RWPE1 (cell line): ENCODE measurements around the gene FXYD7.

ENCODE experiments used
- CTCF ChIA-PET: fragments of 350-600 bp; sonication (Branson Sonifier 250); formaldehyde crosslinking; extraction: SDS; loops from one replicate; lab custom pipeline; 2021; lab: Yijun Ruan, JAX
- POLR2A ChIA-PET: fragments of 400-600 bp; formaldehyde crosslinking; extraction: SDS; loops from one replicate; lab custom pipeline; 2020; ENCODE audit warnings: antibody characterized with exemption; ENCODE audit not compliant: low non-redundant PET; lab: Yijun Ruan, JAX
- DNase-seq: peaks from one replicate; pipeline ENCODE4 v3.0.0; 2012; ENCODE audit warnings: low spot score
- H3K27ac ChIP-seq: fragments of 450-650 bp; 2 replicates; pipeline ENCODE4 v1.5.1; 2017
- CTCF ChIP-seq: fragments of 450-650 bp; conservative IDR thresholded peaks from 2 replicates; pipeline ENCODE4 v1.5.1; 2017; ENCODE audit warnings: low read depth, mild to moderate bottlenecking

FXYD7 gene

GRCh38 chr19:35143231-35143715 is at the start of gene FXYD7:
Gene FXYD7, plus strand, starts transcription at chr19:35143255. Its CDS starts 79 bp downstream, at chr19:35143334.
- TF ChIP-seq CTCF: peak; percentile 16; the same call in 1 of the 2 replicates
- ChIA-PET CTCF (interaction anchor here (0.6 to 2.6 kb wide), 5 partner anchors 29 to 172 kb away, joined by 4 to 14 read pairs (median 5); no protein-coding TSS in a partner anchor), POLR2A (no interaction called here)
- no peak for DNase-seq
- no peak within 1 kb of the TSS for H3K27ac ChIP-seq

GRCh38 chr19:35093430-35093829 is 49.6 kb upstream of the FXYD7 start:
- CTCF ChIA-PET: interaction anchor here (0.6 to 1.2 kb wide), 2 partner anchors 27 to 41 kb away, joined by 5 read pairs; no protein-coding TSS in a partner anchor
- POLR2A ChIA-PET: no interaction called here
- H3K27ac ChIP-seq: peak overlapping the region; percentile 9
- TF ChIP-seq CTCF: no peak
- DNase-seq: no peak

GRCh38 chr19:35093941-35094647 is 49.0 kb upstream of the FXYD7 start:
- CTCF ChIA-PET: interaction anchor here (0.6 kb wide), 1 partner anchor 42 kb away, joined by 5 read pairs; no protein-coding TSS in a partner anchor
- POLR2A ChIA-PET: no interaction called here
- no peak for DNase-seq
- no peak for TF ChIP-seq CTCF
- H3K27ac ChIP-seq: peak overlapping the region; percentile 9; the same call in 1 of the 2 replicates

- no peak for DNase-seq
- H3K27ac ChIP-seq: peak overlapping the region; percentile 30
- TF ChIP-seq CTCF: no peak
- ChIA-PET CTCF (no interaction called here), POLR2A (no interaction called here)
These were observed 48.4 kb upstream of the FXYD7 start for GRCh38 chr19:35094656-35095055.

- ChIA-PET POLR2A (no interaction called here), CTCF (interaction anchor here (0.5 to 1.4 kb wide), 5 partner anchors 22 to 90 kb away, joined by 3 to 6 read pairs (median 3); partner anchors contain the start of gene LGI4)
- peak overlapping the region; percentile 92 for H3K27ac ChIP-seq
- no peak for TF ChIP-seq CTCF
- DNase-seq: peak; percentile 82
These were observed 47.2 kb upstream of the FXYD7 start for GRCh38 chr19:35095667-35096368.

GRCh38 chr19:35098413-35099049 is 44.5 kb upstream of the FXYD7 start:
- ChIA-PET CTCF (interaction anchor here (0.6 to 3.1 kb wide), 3 partner anchors 16 to 32 kb away, joined by 3 to 16 read pairs (median 4); partner anchors contain the start of gene FXYD3), POLR2A (no interaction called here)
- peak; percentile 59 for DNase-seq
- H3K27ac ChIP-seq: peak overlapping the region; percentile 92
- no peak for TF ChIP-seq CTCF
